Measurements from ENCODE around the gene UFC1. TPM values are rescaled to one million over a fixed set of nuclear protein-coding genes. Genes with fewer than 3 reads are reported as not detected.

The UFC1 gene
- total RNA-seq, 1 experiment from 2014 or later = 63.7 TPM

- DNase-seq (ENCODE audit: low read depth, low spot score) = no peak
Observed at GRCh38 chr1:161198897-161199431, 45.2 kb downstream of the UFC1 start, which contains the start of gene ADAMTS4. Gene ADAMTS4 (minus strand): TSS chr1:161199054. CDS start chr1:161198627, 427 bp downstream.

More at GRCh38 chr1:161198897-161199431, 45.2 kb downstream of the UFC1 start, which contains the start of gene ADAMTS4:
- ChIA-PET CTCF (interaction anchor here (1.0 to 1.6 kb wide), 2 partner anchors 18 to 241 kb away, joined by 3 to 4 read pairs; no protein-coding TSS in a partner anchor), POLR2A (no interaction called here), RAD21 (ENCODE audit: low non-redundant PET in 1 of 2, low total read pairs in 2 of 2, uncharacterized antibody in 2 of 2, unreplicated experiment in 2 of 2) (no interaction called here)
- no TSS peak for BruUV-seq (replicated peaks)
- no peaks in the 10 kb centered on the region for H3K9me2 ChIP-seq (ENCODE audit: insufficient read depth)
- no peaks in the 10 kb centered on the region for H3K9me3 ChIP-seq (ENCODE audit: control insufficient read depth in 1 of 2, insufficient read depth in 1 of 2, low read depth in 1 of 2, low read length in 2 of 2)
- no peak for ATAC-seq
- TF ChIP-seq SRF (IDR thresholded peaks at IDR 0.05; ENCODE audit: low read depth) = no peak
- no peak for TF ChIP-seq CTCF (IDR thresholded peaks at IDR 0.05 in 2 of 3, conservative IDR thresholded peaks at IDR 0.05 in 1 of 3; ENCODE audit: borderline replicate concordance in 1 of 3, insufficient read depth in 1 of 3, low read depth in 2 of 3, low read length in 2 of 3)
- no peak for TF ChIP-seq ZNF274 (IDR thresholded peaks at IDR 0.05; ENCODE audit: low read depth, low read length)
- TF ChIP-seq SIN3A (IDR thresholded peaks at IDR 0.05; ENCODE audit: low read depth) = no peak
- TF ChIP-seq ELF1 (IDR thresholded peaks at IDR 0.05; ENCODE audit: borderline replicate concordance, low read depth) = no peak
- TF ChIP-seq SP1 (IDR thresholded peaks at IDR 0.05; ENCODE audit: low read depth) = no peak
- TF ChIP-seq POLR2AphosphoS5 (IDR thresholded peaks at IDR 0.05; ENCODE audit: low read depth, low read length) = no peak
- TF ChIP-seq RAD21 (IDR thresholded peaks at IDR 0.05; ENCODE audit: low read depth) = no peak
- no peak for TF ChIP-seq ATF3 (IDR thresholded peaks at IDR 0.05)
- TF ChIP-seq ZBTB33 (IDR thresholded peaks at IDR 0.05; ENCODE audit: extremely low read depth, insufficient replicate concordance, low read length) = no peak
- no peak for TF ChIP-seq CBX3 (IDR thresholded peaks at IDR 0.05; ENCODE audit: low read depth)
- H4K20me1 ChIP-seq (ENCODE audit: insufficient read depth) = no peaks in the 10 kb centered on the region
- no peak within 1 kb of the TSS for H2AFZ ChIP-seq (ENCODE audit: low read depth, low read length, poor library complexity, severe bottlenecking)
- H3K27me3 ChIP-seq (ENCODE audit: insufficient read depth, low read length) = no peaks in the 10 kb centered on the region
- H3K79me2 ChIP-seq (ENCODE audit: insufficient read depth, low read length) = peaks cover 17% of the 10 kb centered on the region
- intact Hi-C loops (cut with micrococcal nuclease) = no loop called here
- no peak within 1 kb of the TSS for H3K9ac ChIP-seq (ENCODE audit: low read length)
- no peak within 1 kb of the TSS for H3K4me3 ChIP-seq (replicated peaks in 1 of 2; ENCODE audit: low read depth in 1 of 2, low read length in 2 of 2)
- H3K27ac ChIP-seq (ENCODE audit: low read depth, low read length) = no peak within 1 kb of the TSS
- no peak within 1 kb of the TSS for H3K4me2 ChIP-seq (ENCODE audit: low read length)
- peaks cover under 1 to 7% of the 10 kb centered on the region in 2 experiments; a peak in 2 of 4 replicates for H3K36me3 ChIP-seq (ENCODE audit: control insufficient read depth in 1 of 2, insufficient read depth in 2 of 2, low read length in 2 of 2)
- H3K4me1 ChIP-seq (ENCODE audit: control insufficient read depth in 1 of 2, insufficient read depth in 2 of 2, low read length in 2 of 2) = peaks cover 8 to 38% of the 10 kb centered on the region in 2 experiments; a peak in 3 of 4 replicates
